GM21717 (cell line): Measurements from ENCODE around the gene ASB7.
"Not testable (repeated sequence)": the region's sequence is repeated elsewhere in the genome, so short reads cannot be mapped to it uniquely, and the experiment has no call there.

Experiments used
- ATAC-seq: cut with Tn5 transposase; IDR thresholded peaks from one replicate; pipeline ENCODE4 v1.9.1; 2021; ENCODE audit warnings: mild to moderate bottlenecking, moderate library complexity; ENCODE audit not compliant: unreplicated experiment

Gene ASB7

GRCh38 chr15:100648951-100649350, 46.6 kb downstream of the ASB7 start:
- ATAC-seq: no peak

GRCh38 chr15:100650685-100651084, 48.3 kb downstream of the ASB7 start:
- ATAC-seq: no peak

GRCh38 chr15:100651253-100651652, 48.9 kb downstream of the ASB7 start:
- no peak for ATAC-seq

GRCh38 chr15:100652116-100652515, 49.7 kb downstream of the ASB7 start:
- no peak for ATAC-seq

- no peak for ATAC-seq
Measured at GRCh38 chr15:100653608-100654007, 51.2 kb downstream of the ASB7 start.

GRCh38 chr15:100658895-100659294, 56.5 kb downstream of the ASB7 start:
- no peak for ATAC-seq

GRCh38 chr15:100661156-100661555, 58.8 kb downstream of the ASB7 start:
- no peak for ATAC-seq

- no peak for ATAC-seq
Measured at GRCh38 chr15:100663086-100663914, 60.9 kb downstream of the ASB7 start.

- no peak for ATAC-seq
Measured at GRCh38 chr15:100663915-100664281, 61.5 kb downstream of the ASB7 start.

GRCh38 chr15:100665570-100665969, 63.2 kb downstream of the ASB7 start:
- no peak for ATAC-seq

GRCh38 chr15:100667405-100668347, 65.3 kb downstream of the ASB7 start:
- no peak for ATAC-seq

GRCh38 chr15:100668348-100668745, 66.0 kb downstream of the ASB7 start:
- no peak for ATAC-seq

- ATAC-seq: no peak
Measured at GRCh38 chr15:100669260-100669659, 66.9 kb downstream of the ASB7 start.

GRCh38 chr15:100670505-100671021, 68.2 kb downstream of the ASB7 start:
- ATAC-seq: no peak

GRCh38 chr15:100671124-100671680, 68.8 kb downstream of the ASB7 start:
- no peak for ATAC-seq

- no peak for ATAC-seq
Measured at GRCh38 chr15:100671858-100672543, 69.6 kb downstream of the ASB7 start.

GRCh38 chr15:100672959-100673358, 70.6 kb downstream of the ASB7 start:
- no peak for ATAC-seq

- not testable (repeated sequence) for ATAC-seq
Measured at GRCh38 chr15:100679151-100679550, 76.8 kb downstream of the ASB7 start.

- no peak for ATAC-seq
Measured at GRCh38 chr15:100680726-100681125, 78.3 kb downstream of the ASB7 start.

GRCh38 chr15:100681335-100681746, 79.0 kb downstream of the ASB7 start:
- ATAC-seq: no peak

GRCh38 chr15:100682468-100682867, 80.1 kb downstream of the ASB7 start:
- no peak for ATAC-seq
